ENCODE results near the gene NRGN. TPM values are rescaled to one million over a fixed set of nuclear protein-coding genes. Genes with fewer than 3 reads are reported as not detected.

Gene NRGN
- total and polyA plus RNA-seq, 2 of the 4 experiments (the other 2 are of a cell fraction): 0.54 to 24.8 TPM

DNA sequence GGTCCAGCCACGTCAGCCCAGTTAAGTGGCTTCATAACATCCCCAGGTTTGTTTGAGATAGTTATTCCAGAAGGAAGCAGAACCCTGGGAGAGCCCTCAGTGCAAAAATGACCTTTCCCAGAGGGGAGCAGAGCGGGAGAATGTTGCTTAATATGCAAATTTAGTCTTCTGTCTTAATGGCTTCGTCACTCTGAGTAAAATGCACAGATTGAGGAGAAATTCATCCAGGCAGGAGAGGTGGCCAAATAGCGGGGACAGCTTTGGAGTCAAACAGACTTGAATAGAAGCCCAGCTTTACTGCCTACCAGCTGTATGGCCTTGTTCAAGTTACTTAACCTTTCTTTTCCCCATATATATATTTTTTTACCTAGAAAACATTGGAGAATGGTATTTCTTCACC is 12.3 kb upstream of the NRGN start:
- Histone ChIP-seq H4K20me1 (ENCODE audit: insufficient read depth, low read length) (no peaks in the 10 kb centered on the region), H2BK20ac (ENCODE audit: low read depth, low read length) (no peak overlapping the region; the same call in 1 of the 2 replicates), H3K4ac (ENCODE audit: low read depth, low read length) (no peak overlapping the region), H3K9me1 (ENCODE audit: insufficient read depth, low read length) (peaks cover 12% of the 10 kb centered on the region), H2BK5ac (ENCODE audit: low read depth, low read length, poor library complexity, severe bottlenecking) (no peak overlapping the region), H3K9ac (ENCODE audit: low read depth, low read length) (no peak overlapping the region), H2AK9ac (replicated peaks; ENCODE audit: low read depth, low read length, poor library complexity) (no peak overlapping the region), H3K36me3 (ENCODE audit: control insufficient read depth, insufficient read depth, low read length) (no peaks in the 10 kb centered on the region), H3K79me1 (ENCODE audit: low read depth in 1 of 2, low read length in 2 of 2) (no peaks in the 10 kb centered on the region), H3K18ac (ENCODE audit: low read depth, low read length) (no peak overlapping the region), H3K4me1 (ENCODE audit: control insufficient read depth, insufficient read depth, low read length) (peaks cover 5% of the 10 kb centered on the region), H3K27me3 (ENCODE audit: control insufficient read depth, insufficient read depth, low read length) (peaks cover 8% of the 10 kb centered on the region), H3K4me3 (ENCODE audit: insufficient read depth, low read depth, low read length) (no peak overlapping the region), H4K8ac (ENCODE audit: low read depth in 2 of 2, low read length in 2 of 2) (no peak overlapping the region), H2AK5ac (ENCODE audit: low read depth, low read length) (no peak overlapping the region), H4K5ac (ENCODE audit: low read depth, low read length) (no peak overlapping the region), H4K91ac (ENCODE audit: insufficient read depth, low read depth, low read length) (no peak overlapping the region), H2BK15ac (ENCODE audit: low read depth, low read length) (no peak overlapping the region), H3K23ac (ENCODE audit: low read depth, low read length) (no peak overlapping the region), H3K4me2 (ENCODE audit: low read depth, low read length) (no peak overlapping the region), H2AFZ (replicated peaks; ENCODE audit: low read length, poor library complexity) (no peak overlapping the region), H2BK120ac (ENCODE audit: low read depth, low read length) (no peak overlapping the region), H3K9me3 (ENCODE audit: control insufficient read depth, insufficient read depth, low read length) (no peaks in the 10 kb centered on the region), H3K27ac (ENCODE audit: insufficient read depth, low read length) (no peak overlapping the region), H3K14ac (replicated peaks; ENCODE audit: low read depth, low read length) (no peak overlapping the region), H3K56ac (ENCODE audit: extremely low read depth, insufficient read depth, low read length) (no peak overlapping the region)
- no peak for DNase-seq
- intact Hi-C loops (cut with micrococcal nuclease): no loop called here
- ATAC-seq (ENCODE audit: low read depth): no peak
- in situ Hi-C loops (cut with MboI; ENCODE audit: low sequenced_read_pairs): no loop called here
- dilution Hi-C loops (cut with HindIII; ENCODE audit: low sequenced_read_pairs, unreplicated experiment): no loop called here
- no TSS peak for BruUV-seq (replicated peaks)
- TF ChIP-seq, protein P1, sequence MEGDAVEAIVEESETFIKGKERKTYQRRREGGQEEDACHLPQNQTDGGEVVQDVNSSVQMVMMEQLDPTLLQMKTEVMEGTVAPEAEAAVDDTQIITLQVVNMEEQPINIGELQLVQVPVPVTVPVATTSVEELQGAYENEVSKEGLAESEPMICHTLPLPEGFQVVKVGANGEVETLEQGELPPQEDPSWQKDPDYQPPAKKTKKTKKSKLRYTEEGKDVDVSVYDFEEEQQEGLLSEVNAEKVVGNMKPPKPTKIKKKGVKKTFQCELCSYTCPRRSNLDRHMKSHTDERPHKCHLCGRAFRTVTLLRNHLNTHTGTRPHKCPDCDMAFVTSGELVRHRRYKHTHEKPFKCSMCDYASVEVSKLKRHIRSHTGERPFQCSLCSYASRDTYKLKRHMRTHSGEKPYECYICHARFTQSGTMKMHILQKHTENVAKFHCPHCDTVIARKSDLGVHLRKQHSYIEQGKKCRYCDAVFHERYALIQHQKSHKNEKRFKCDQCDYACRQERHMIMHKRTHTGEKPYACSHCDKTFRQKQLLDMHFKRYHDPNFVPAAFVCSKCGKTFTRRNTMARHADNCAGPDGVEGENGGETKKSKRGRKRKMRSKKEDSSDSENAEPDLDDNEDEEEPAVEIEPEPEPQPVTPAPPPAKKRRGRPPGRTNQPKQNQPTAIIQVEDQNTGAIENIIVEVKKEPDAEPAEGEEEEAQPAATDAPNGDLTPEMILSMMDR (conservative IDR thresholded peaks at IDR 0.05; ENCODE audit: low read depth, low read length): no peak
- TF ChIP-seq SMC3 (IDR thresholded peaks at IDR 0.05; ENCODE audit: low read depth, low read length) (no peak), CEBPB (IDR thresholded peaks at IDR 0.05; ENCODE audit: low read depth, low read length) (no peak), MAFK (IDR thresholded peaks at IDR 0.05; ENCODE audit: low read depth, low read length) (no peak), FOS (IDR thresholded peaks at IDR 0.05; ENCODE audit: low read depth, low read length) (no peak), USF2 (IDR thresholded peaks at IDR 0.05; ENCODE audit: low read depth, low read length) (no peak), POLR2A (IDR thresholded peaks at IDR 0.05; ENCODE audit: low read depth, low read length) (no peak), NFE2L2 (IDR thresholded peaks at IDR 0.05; ENCODE audit: low read depth, low read length) (no peak), MAZ (IDR thresholded peaks at IDR 0.05; ENCODE audit: borderline replicate concordance, low read depth, low read length) (no peak), RAD21 (IDR thresholded peaks at IDR 0.05; ENCODE audit: low read length) (no peak), CHD1 (IDR thresholded peaks at IDR 0.05; ENCODE audit: low read depth, low read length) (no peak), RCOR1 (IDR thresholded peaks at IDR 0.05; ENCODE audit: insufficient replicate concordance, low read length) (no peak), RFX5 (IDR thresholded peaks at IDR 0.05; ENCODE audit: low read depth, low read length) (no peak), ELK1 (IDR thresholded peaks at IDR 0.05; ENCODE audit: borderline replicate concordance, low read depth, low read length) (no peak), MXI1 (IDR thresholded peaks at IDR 0.05; ENCODE audit: borderline replicate concordance, low read depth, low read length) (no peak), BHLHE40 (IDR thresholded peaks at IDR 0.05; ENCODE audit: low read depth, low read length) (no peak)
- ChIA-PET POLR2A (ENCODE audit: unreplicated experiment) (no interaction called here), CTCF (interaction anchor here (1.3 kb wide), 1 partner anchor 19 kb away, joined by 3 read pairs; no protein-coding TSS in a partner anchor)
- 100% methylated on average over 1 of the region's 4 CpGs; no CpG with 5 or more reads in 1 of the 2 experiments for WGBS, 2 experiments (ENCODE audit: extremely low coverage in 2 of 2, insufficient read length in 1 of 2)

Measured in IMR-90 (cell line).